GM12864 (cell line): ENCODE data around the gene GPR22.

Experiments used
- DNase-seq: peaks from one replicate; pipeline ENCODE4 v3.0.0-alpha.2; 2011; ENCODE audit warnings: low read depth
- H3K4me3 ChIP-seq: 2 replicates; pipeline ENCODE4 v1.5.1; 2011; ENCODE audit warnings: mild to moderate bottlenecking, low read depth, low read length, control low read depth
- CTCF ChIP-seq: IDR thresholded peaks from 2 replicates; pipeline ENCODE4 v1.5.1; 2011; ENCODE audit warnings: low read depth, mild to moderate bottlenecking, moderate library complexity, low read length, control low read depth, inconsistent platforms; ENCODE audit errors: missing control alignments

The GPR22 gene

GRCh38 chr7:107503687-107504086 lies 33.8 kb downstream of the GPR22 start:
- no peak for TF ChIP-seq CTCF
- DNase-seq, result no peak
- H3K4me3 ChIP-seq, result no peak overlapping the region

GRCh38 chr7:107505362-107505761 lies 35.5 kb downstream of the GPR22 start:
- no peak overlapping the region for H3K4me3 ChIP-seq
- no peak for DNase-seq
- no peak for TF ChIP-seq CTCF

GRCh38 chr7:107505997-107506673 lies 36.3 kb downstream of the GPR22 start:
- DNase-seq, result no peak
- TF ChIP-seq CTCF, result no peak
- H3K4me3 ChIP-seq, result no peak overlapping the region

- TF ChIP-seq CTCF, result no peak
- DNase-seq, result no peak
- H3K4me3 ChIP-seq, result no peak overlapping the region
These were observed 37.0 kb downstream of the GPR22 start for GRCh38 chr7:107506674-107507339.
